IPS-18a (cell line): ENCODE data around the gene ITSN1.

Source experiments
- H3K27ac ChIP-seq: one replicate; pipeline ENCODE4 v1.5.1; 2013; ENCODE audit warnings: low read length
- H3K27me3 ChIP-seq: one replicate; pipeline ENCODE4 v1.6.1; 2013; ENCODE audit warnings: mild to moderate bottlenecking, low read length; ENCODE audit not compliant: control insufficient read depth, insufficient read depth
- H3K36me3 ChIP-seq: one replicate; pipeline ENCODE4 v1.6.1; 2013; ENCODE audit warnings: low read depth, low read length; ENCODE audit not compliant: control insufficient read depth
- H3K4me1 ChIP-seq: one replicate; pipeline ENCODE4 v1.6.1; 2013; ENCODE audit warnings: low read depth, low read length; ENCODE audit not compliant: control insufficient read depth
- H3K4me3 ChIP-seq: one replicate; pipeline ENCODE4 v1.5.1; 2013; ENCODE audit warnings: low read length
- H3K9ac ChIP-seq: one replicate; pipeline ENCODE4 v1.6.1; 2013; ENCODE audit warnings: mild to moderate bottlenecking, low read length, moderate library complexity
- H3K9me3 ChIP-seq: one replicate; pipeline ENCODE4 v1.6.1; 2013; ENCODE audit warnings: low read depth, low read length; ENCODE audit not compliant: control insufficient read depth

The ITSN1 gene

GRCh38 chr21:33801424-33802405 is 159.4 kb downstream of the ITSN1 start:
- Histone ChIP-seq H3K27ac (no peak overlapping the region), H3K9ac (no peak overlapping the region)

DNA sequence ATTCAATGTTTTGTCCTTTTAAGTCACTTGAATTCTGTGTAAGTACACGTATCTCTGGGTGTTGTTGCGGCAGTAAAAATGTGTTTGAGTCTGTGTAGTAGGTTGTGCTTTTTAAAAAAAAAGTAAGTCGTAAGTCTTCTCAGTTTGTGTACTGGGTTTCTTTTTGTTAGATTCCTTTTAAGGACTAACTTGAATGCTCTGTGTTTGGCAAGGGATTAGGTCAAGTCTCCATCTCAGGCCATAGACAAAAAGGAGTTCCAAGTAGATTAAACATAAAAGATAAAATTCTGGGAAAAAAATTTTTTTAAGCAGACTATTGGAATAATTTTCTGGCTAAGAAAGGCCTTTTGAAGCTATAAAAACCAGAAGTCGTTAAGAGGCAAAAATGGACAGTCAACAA is 160.2 kb downstream of the ITSN1 start:
- Histone ChIP-seq H3K36me3 (peaks cover 26% of the 10 kb centered on the region), H3K4me1 (peaks cover 9% of the 10 kb centered on the region), H3K9me3 (no peaks in the 10 kb centered on the region), H3K9ac (no peak overlapping the region), H3K4me3 (no peak overlapping the region), H3K27me3 (no peaks in the 10 kb centered on the region), H3K27ac (no peak overlapping the region)

More at GRCh38 chr21:33801424-33802405, 159.4 kb downstream of the ITSN1 start:
- peaks cover 32% of the 10 kb centered on the region for H3K36me3 ChIP-seq
- no peaks in the 10 kb centered on the region for H3K27me3 ChIP-seq
- no peaks in the 10 kb centered on the region for H3K9me3 ChIP-seq
- peaks cover 9% of the 10 kb centered on the region for H3K4me1 ChIP-seq
- H3K4me3 ChIP-seq: no peak overlapping the region

DNA sequence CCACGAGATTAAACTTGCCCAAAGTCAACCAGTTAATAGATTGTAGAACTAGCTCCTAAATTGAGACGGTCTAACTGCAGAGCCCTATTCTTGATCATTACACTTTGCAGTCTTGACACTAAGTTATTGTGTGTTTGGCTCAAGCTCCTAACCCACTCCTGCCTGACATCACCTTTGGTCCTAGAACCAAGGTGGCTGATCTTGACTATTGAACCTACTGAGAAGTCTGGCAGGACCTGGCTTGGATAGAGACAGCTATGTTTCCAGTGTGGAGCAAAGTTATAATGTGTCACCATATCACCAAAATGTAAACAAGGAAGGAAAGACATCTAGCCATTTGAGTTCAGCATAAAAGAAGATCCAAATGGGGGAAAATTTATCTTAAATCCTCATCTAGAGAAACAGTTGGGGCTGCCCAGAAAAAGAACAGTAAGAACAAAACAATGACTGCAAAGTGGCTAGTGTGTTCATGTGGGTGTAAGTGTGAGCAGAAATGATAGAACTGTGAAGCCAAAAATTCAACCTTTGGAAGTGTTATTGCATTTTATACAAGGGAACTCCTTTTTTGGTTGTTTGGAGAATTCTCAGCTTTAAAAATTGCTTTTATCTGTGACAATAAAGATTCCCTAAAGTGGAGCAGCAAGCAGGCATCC is 166.5 kb downstream of the ITSN1 start:
- Histone ChIP-seq H3K36me3 (peaks cover 19% of the 10 kb centered on the region), H3K27me3 (no peaks in the 10 kb centered on the region), H3K4me1 (no peaks in the 10 kb centered on the region), H3K27ac (no peak overlapping the region), H3K9me3 (no peaks in the 10 kb centered on the region), H3K9ac (no peak overlapping the region), H3K4me3 (no peak overlapping the region)

DNA sequence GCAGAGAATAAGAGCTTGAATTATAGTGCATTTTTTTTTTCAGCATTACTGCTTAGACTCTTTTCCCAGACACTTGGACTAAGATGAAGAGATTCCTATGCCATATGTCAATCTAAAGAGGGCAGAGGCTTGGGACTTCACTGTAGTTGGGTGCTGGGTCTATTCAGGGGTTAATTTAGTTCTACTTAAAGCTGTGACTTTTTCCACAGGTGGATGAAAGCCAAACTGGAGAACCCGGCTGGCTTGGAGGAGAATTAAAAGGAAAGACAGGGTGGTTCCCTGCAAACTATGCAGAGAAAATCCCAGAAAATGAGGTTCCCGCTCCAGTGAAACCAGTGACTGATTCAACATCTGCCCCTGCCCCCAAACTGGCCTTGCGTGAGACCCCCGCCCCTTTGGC is 168.5 kb downstream of the ITSN1 start:
- H3K27ac ChIP-seq: no peak overlapping the region
- H3K9ac ChIP-seq: no peak overlapping the region
- no peaks in the 10 kb centered on the region for H3K27me3 ChIP-seq
- peaks cover 37% of the 10 kb centered on the region for H3K36me3 ChIP-seq
- no peaks in the 10 kb centered on the region for H3K4me1 ChIP-seq
- no peak overlapping the region for H3K4me3 ChIP-seq
- no peaks in the 10 kb centered on the region for H3K9me3 ChIP-seq

- H3K9ac ChIP-seq: no peak overlapping the region
- no peaks in the 10 kb centered on the region for H3K4me1 ChIP-seq
- no peaks in the 10 kb centered on the region for H3K9me3 ChIP-seq
- no peak overlapping the region for H3K4me3 ChIP-seq
- no peaks in the 10 kb centered on the region for H3K27me3 ChIP-seq
- no peak overlapping the region for H3K27ac ChIP-seq
- peaks cover 34% of the 10 kb centered on the region for H3K36me3 ChIP-seq
Observed at GRCh38 chr21:33811167-33812010, 169.1 kb downstream of the ITSN1 start.

- H3K9me3 ChIP-seq: no peaks in the 10 kb centered on the region
Observed at GRCh38 chr21:33813832-33814365, 171.6 kb downstream of the ITSN1 start.

GRCh38 chr21:33815143-33815707 is 172.9 kb downstream of the ITSN1 start:
- Histone ChIP-seq H3K4me1 (no peaks in the 10 kb centered on the region), H3K36me3 (peaks cover 56% of the 10 kb centered on the region), H3K9ac (no peak overlapping the region), H3K27ac (no peak overlapping the region), H3K4me3 (no peak overlapping the region), H3K9me3 (no peaks in the 10 kb centered on the region), H3K27me3 (no peaks in the 10 kb centered on the region)

More at GRCh38 chr21:33813832-33814365, 171.6 kb downstream of the ITSN1 start:
- no peak overlapping the region for H3K4me3 ChIP-seq
- peaks cover 48% of the 10 kb centered on the region for H3K36me3 ChIP-seq
- H3K27me3 ChIP-seq: no peaks in the 10 kb centered on the region
- no peak overlapping the region for H3K27ac ChIP-seq
- H3K4me1 ChIP-seq: no peaks in the 10 kb centered on the region
- no peak overlapping the region for H3K9ac ChIP-seq

- Histone ChIP-seq H3K27ac (no peak overlapping the region), H3K9ac (no peak overlapping the region), H3K36me3 (peaks cover 61% of the 10 kb centered on the region)
Observed at GRCh38 chr21:33816174-33816573, 173.9 kb downstream of the ITSN1 start.

DNA sequence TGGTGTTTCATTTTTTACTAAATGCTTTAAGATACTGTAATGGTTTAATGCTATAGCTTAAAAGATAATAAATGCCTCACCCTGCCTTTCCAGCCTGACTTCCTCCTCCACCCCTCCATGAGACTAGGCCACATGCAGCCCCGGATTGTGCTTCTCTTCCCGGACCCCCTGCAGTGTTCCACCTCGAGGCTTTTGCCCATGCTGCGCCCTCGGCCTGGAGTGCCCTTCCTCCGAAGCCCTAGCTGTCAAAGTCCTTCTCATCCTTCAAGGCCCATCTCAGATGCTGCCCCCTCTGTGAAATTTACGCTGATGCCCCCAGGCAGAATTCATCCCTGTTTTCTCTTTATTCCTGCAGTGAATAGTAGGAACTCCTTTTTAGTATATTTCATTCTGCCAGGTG is 174.8 kb downstream of the ITSN1 start:
- no peak overlapping the region for H3K9ac ChIP-seq
- no peak overlapping the region for H3K27ac ChIP-seq
- peaks cover 59% of the 10 kb centered on the region for H3K36me3 ChIP-seq

More at GRCh38 chr21:33816174-33816573, 173.9 kb downstream of the ITSN1 start:
- no peak overlapping the region for H3K4me3 ChIP-seq
- H3K27me3 ChIP-seq: no peaks in the 10 kb centered on the region
- H3K9me3 ChIP-seq: no peaks in the 10 kb centered on the region
- H3K4me1 ChIP-seq: no peaks in the 10 kb centered on the region

GRCh38 chr21:33817663-33818451 is 175.6 kb downstream of the ITSN1 start:
- Histone ChIP-seq H3K4me1 (no peaks in the 10 kb centered on the region), H3K36me3 (peaks cover 59% of the 10 kb centered on the region), H3K4me3 (no peak overlapping the region)

More for the DNA sequence above, 174.8 kb downstream of the ITSN1 start:
- no peak overlapping the region for H3K4me3 ChIP-seq
- no peaks in the 10 kb centered on the region for H3K9me3 ChIP-seq
- H3K4me1 ChIP-seq: no peaks in the 10 kb centered on the region
- H3K27me3 ChIP-seq: no peaks in the 10 kb centered on the region

More at GRCh38 chr21:33817663-33818451, 175.6 kb downstream of the ITSN1 start:
- H3K27me3 ChIP-seq: no peaks in the 10 kb centered on the region
- no peak overlapping the region for H3K27ac ChIP-seq
- no peak overlapping the region for H3K9ac ChIP-seq
- H3K9me3 ChIP-seq: no peaks in the 10 kb centered on the region
